A549 (cell line): Measurements from ENCODE around the gene SLC10A3.

Source experiments
- CEBPB ChIP-seq, 2 experiments: fragments of >200 bp in 1 of 2; sonication (Bioruptor Twin) in 1 of 2; formaldehyde crosslinking in 1 of 2; IDR thresholded peaks; 2 replicates each; pipeline ENCODE4 v1.6.1; 2012 to 2016
- CHD2 ChIP-seq: fragments of 150-350 bp; IDR thresholded peaks from 2 replicates; pipeline ENCODE4 v1.6.1; 2014; ENCODE audit warnings: low read length; ENCODE audit not compliant: partially characterized antibody
- CHD4 ChIP-seq: fragments of 200-600 bp; sonication (generic); IDR thresholded peaks from 2 replicates; pipeline ENCODE4 v1.6.1; 2016; ENCODE audit warnings: antibody characterized with exemption, mild to moderate bottlenecking, borderline replicate concordance
- EP300 ChIP-seq, 2 experiments: fragments of >200 bp; sonication (Bioruptor Twin); formaldehyde crosslinking; IDR thresholded peaks; 2 replicates in 1 of 2; 3 replicates in 1 of 2; pipeline ENCODE4 v1.6.1; 2016 to 2017
- KDM1A ChIP-seq: fragments of 200-600 bp; sonication (generic); IDR thresholded peaks from 2 replicates; pipeline ENCODE4 v1.6.1; 2016; ENCODE audit warnings: low read depth, mild to moderate bottlenecking
- MAFK ChIP-seq: fragments of 450-650 bp; IDR thresholded peaks from 2 replicates; pipeline ENCODE4 v1.6.1; 2014; ENCODE audit not compliant: partially characterized antibody
- NPAS2 ChIP-seq: fragments of 250-450 bp; sonication (Bioruptor Pico); IDR thresholded peaks from 2 replicates; pipeline ENCODE4 v1.8.0; 2022; ENCODE audit warnings: mild to moderate bottlenecking, moderate library complexity, borderline replicate concordance
- POLR2A ChIP-seq: IDR thresholded peaks from 2 replicates; pipeline ENCODE4 v1.6.1; 2012; ENCODE audit warnings: mild to moderate bottlenecking, low read length
- POLR2AphosphoS2 ChIP-seq: conservative IDR thresholded peaks from 2 replicates; pipeline ENCODE4 v1.6.1; 2012; ENCODE audit warnings: low read length, improper control_type of control experiment, inconsistent platforms
- RFX5 ChIP-seq: fragments of 450-650 bp; IDR thresholded peaks from 2 replicates; pipeline ENCODE4 v1.7.1; 2014; ENCODE audit warnings: antibody characterized with exemption, mild to moderate bottlenecking, moderate library complexity
- TF ChIP-seq, protein P1 (sequence below): fragments of 200-600 bp; sonication (generic); IDR thresholded peaks from 2 replicates; pipeline ENCODE4 v1.6.1; 2016; ENCODE audit warnings: antibody characterized with exemption, mild to moderate bottlenecking, moderate library complexity
- TF ChIP-seq, protein P2 (sequence below): fragments of >200 bp; sonication (Bioruptor Twin); formaldehyde crosslinking; IDR thresholded peaks from 3 replicates; pipeline ENCODE4 v1.5.1; 2016
- TF ChIP-seq, protein P3 (sequence below): fragments of 150-350 bp; IDR thresholded peaks from 2 replicates; pipeline ENCODE4 v1.6.1; 2014; ENCODE audit warnings: low read depth, mild to moderate bottlenecking, low read length

DNA sequence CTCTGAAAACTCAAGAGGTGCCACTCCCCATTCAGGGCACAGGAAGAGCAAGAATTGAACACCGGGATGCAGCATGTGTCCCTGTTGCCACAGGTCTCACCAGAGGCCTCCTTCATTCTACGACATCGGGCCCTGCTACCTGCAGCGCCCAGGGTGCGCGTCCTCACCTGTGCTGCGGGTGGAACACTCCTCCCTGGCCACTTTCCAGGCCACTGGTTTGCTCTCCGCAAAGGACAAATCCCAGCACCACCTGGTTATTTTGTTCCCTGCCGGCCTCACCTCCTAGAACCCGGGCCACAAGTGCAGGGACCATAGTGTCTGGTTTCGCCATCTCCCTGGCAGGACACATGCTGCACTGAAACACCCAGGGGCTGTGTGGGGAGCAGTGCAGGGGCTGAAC, 39.9 kb upstream of the SLC10A3 start:
- TF ChIP-seq POLR2AphosphoS2: no peak
- TF ChIP-seq CEBPB (IDR thresholded peaks at IDR 0.05): no peak
- TF ChIP-seq, protein P1, sequence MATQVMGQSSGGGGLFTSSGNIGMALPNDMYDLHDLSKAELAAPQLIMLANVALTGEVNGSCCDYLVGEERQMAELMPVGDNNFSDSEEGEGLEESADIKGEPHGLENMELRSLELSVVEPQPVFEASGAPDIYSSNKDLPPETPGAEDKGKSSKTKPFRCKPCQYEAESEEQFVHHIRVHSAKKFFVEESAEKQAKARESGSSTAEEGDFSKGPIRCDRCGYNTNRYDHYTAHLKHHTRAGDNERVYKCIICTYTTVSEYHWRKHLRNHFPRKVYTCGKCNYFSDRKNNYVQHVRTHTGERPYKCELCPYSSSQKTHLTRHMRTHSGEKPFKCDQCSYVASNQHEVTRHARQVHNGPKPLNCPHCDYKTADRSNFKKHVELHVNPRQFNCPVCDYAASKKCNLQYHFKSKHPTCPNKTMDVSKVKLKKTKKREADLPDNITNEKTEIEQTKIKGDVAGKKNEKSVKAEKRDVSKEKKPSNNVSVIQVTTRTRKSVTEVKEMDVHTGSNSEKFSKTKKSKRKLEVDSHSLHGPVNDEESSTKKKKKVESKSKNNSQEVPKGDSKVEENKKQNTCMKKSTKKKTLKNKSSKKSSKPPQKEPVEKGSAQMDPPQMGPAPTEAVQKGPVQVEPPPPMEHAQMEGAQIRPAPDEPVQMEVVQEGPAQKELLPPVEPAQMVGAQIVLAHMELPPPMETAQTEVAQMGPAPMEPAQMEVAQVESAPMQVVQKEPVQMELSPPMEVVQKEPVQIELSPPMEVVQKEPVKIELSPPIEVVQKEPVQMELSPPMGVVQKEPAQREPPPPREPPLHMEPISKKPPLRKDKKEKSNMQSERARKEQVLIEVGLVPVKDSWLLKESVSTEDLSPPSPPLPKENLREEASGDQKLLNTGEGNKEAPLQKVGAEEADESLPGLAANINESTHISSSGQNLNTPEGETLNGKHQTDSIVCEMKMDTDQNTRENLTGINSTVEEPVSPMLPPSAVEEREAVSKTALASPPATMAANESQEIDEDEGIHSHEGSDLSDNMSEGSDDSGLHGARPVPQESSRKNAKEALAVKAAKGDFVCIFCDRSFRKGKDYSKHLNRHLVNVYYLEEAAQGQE: 0 out of 2 replicates have a peak, but pooled peaks have one; percentile 15
- TF ChIP-seq, protein P2, sequence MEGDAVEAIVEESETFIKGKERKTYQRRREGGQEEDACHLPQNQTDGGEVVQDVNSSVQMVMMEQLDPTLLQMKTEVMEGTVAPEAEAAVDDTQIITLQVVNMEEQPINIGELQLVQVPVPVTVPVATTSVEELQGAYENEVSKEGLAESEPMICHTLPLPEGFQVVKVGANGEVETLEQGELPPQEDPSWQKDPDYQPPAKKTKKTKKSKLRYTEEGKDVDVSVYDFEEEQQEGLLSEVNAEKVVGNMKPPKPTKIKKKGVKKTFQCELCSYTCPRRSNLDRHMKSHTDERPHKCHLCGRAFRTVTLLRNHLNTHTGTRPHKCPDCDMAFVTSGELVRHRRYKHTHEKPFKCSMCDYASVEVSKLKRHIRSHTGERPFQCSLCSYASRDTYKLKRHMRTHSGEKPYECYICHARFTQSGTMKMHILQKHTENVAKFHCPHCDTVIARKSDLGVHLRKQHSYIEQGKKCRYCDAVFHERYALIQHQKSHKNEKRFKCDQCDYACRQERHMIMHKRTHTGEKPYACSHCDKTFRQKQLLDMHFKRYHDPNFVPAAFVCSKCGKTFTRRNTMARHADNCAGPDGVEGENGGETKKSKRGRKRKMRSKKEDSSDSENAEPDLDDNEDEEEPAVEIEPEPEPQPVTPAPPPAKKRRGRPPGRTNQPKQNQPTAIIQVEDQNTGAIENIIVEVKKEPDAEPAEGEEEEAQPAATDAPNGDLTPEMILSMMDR: no peak
- no peak for TF ChIP-seq POLR2A
- no peak for TF ChIP-seq NPAS2
- no peak for TF ChIP-seq CHD2
- no peak for TF ChIP-seq MAFK
- TF ChIP-seq CHD4: no peak
- TF ChIP-seq RFX5: no peak
- TF ChIP-seq, protein P3, sequence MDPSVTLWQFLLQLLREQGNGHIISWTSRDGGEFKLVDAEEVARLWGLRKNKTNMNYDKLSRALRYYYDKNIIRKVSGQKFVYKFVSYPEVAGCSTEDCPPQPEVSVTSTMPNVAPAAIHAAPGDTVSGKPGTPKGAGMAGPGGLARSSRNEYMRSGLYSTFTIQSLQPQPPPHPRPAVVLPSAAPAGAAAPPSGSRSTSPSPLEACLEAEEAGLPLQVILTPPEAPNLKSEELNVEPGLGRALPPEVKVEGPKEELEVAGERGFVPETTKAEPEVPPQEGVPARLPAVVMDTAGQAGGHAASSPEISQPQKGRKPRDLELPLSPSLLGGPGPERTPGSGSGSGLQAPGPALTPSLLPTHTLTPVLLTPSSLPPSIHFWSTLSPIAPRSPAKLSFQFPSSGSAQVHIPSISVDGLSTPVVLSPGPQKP: no peak
- no peak for TF ChIP-seq EP300 (IDR thresholded peaks at IDR 0.05)
- no peak for TF ChIP-seq KDM1A
